HepG2 (cell line): ENCODE results near the gene ADH1C. TPM values are rescaled to one million over a fixed set of nuclear protein-coding genes. Genes with fewer than 3 reads are reported as not detected.
"Not testable (repeated sequence)": the region's sequence is repeated elsewhere in the genome, so short reads cannot be mapped to it uniquely, and the experiment has no call there.

Source experiments
- ATAC-seq: fragments of 200-7000 bp; cut with Tn5 transposase; 3 replicates; pipeline ENCODE4 v1.9.1; 2020; ENCODE audit warnings: mild to moderate bottlenecking, moderate library complexity
- BruUV-seq: library from RNA; stranded (reverse); fragments of 400-500 nt; replicated peaks from 2 replicates; lab custom pipeline; 2021; lab: Mats Ljungman, UMichigan
- CTCF ChIA-PET: fragments of 300-600 bp; formaldehyde crosslinking; extraction: SDS; loops from one replicate; lab custom pipeline; 2021; ENCODE audit warnings: low total read pairs, inconsistent platforms, low intra/inter-chr PET ratio; lab: Yijun Ruan, JAX
- POLR2A ChIA-PET: fragments of 350-600 bp; sonication (Branson Sonifier 250); formaldehyde crosslinking; loops from one replicate; lab custom pipeline; 2020; ENCODE audit warnings: antibody characterized with exemption, inconsistent platforms; lab: Yijun Ruan, JAX
- DNase-seq: peaks from one replicate; pipeline ENCODE4 v3.0.0-alpha.2; 2015; ENCODE audit warnings: low spot score
- FAIRE-seq: peaks from 3 replicates; lab custom pipeline; 2011; peaks lifted over from hg19 to GRCh38; lab: Jason Lieb, UNC
- H2AFZ ChIP-seq: one replicate; pipeline ENCODE4 v1.6.1; 2011; ENCODE audit warnings: low read length, inconsistent platforms
- H3K27ac ChIP-seq: fragments of 300-600 bp; 3 replicates; pipeline ENCODE4 v1.8.0; 2011; ENCODE audit warnings: mixed run types, mild to moderate bottlenecking, mixed read lengths, low read length, inconsistent platforms; ENCODE audit not compliant: insufficient read depth; ENCODE audit errors: extremely low read length
- H3K27me3 ChIP-seq, 2 experiments: fragments of 200-600 bp in 1 of 2; 2 replicates in 1 of 2; 3 replicates in 1 of 2; pipeline versions ENCODE4 v1.6.0 to v1.8.0; 2011; ENCODE audit warnings: low read length in 2 of 2, mild to moderate bottlenecking in 2 of 2, moderate library complexity in 2 of 2, inconsistent platforms in 1 of 2; ENCODE audit not compliant: insufficient read depth in 2 of 2, control insufficient read depth in 1 of 2
- H3K36me3 ChIP-seq, 2 experiments: fragments of 200-600 bp in 1 of 2; replicated peaks in 1 of 2; 2 replicates in 1 of 2; 3 replicates in 1 of 2; pipeline versions ENCODE4 v1.5.1 to v1.8.0; 2011; ENCODE audit warnings: low read length in 2 of 2, inconsistent platforms in 1 of 2; ENCODE audit not compliant: insufficient read depth in 2 of 2, control insufficient read depth in 1 of 2
- H3K4me1 ChIP-seq: 2 replicates; pipeline ENCODE4 v1.5.1; 2012; ENCODE audit warnings: low read length, inconsistent platforms; ENCODE audit not compliant: insufficient read depth
- H3K4me2 ChIP-seq: 2 replicates; pipeline ENCODE4 v1.6.0; 2011; ENCODE audit warnings: low read depth, low read length, inconsistent platforms
- H3K4me3 ChIP-seq, 3 experiments: fragments of 200-600 bp in 1 of 3; sonication (generic), shearing (Covaris generic) in 1 of 3; replicated peaks in 1 of 3; 2 replicates each; pipeline ENCODE4 v1.5.1; 2011 to 2016; ENCODE audit warnings: low read length in 3 of 3, inconsistent platforms in 2 of 3, low read depth in 2 of 3, mild to moderate bottlenecking in 2 of 3, control low read depth in 1 of 3, mixed read lengths in 1 of 3; ENCODE audit not compliant: insufficient read depth in 1 of 3
- H3K79me2 ChIP-seq: one replicate; pipeline ENCODE4 v1.6.1; 2011; ENCODE audit warnings: low read length, inconsistent platforms; ENCODE audit not compliant: insufficient read depth
- H3K9ac ChIP-seq: 2 replicates; pipeline ENCODE4 v1.6.0; 2011; ENCODE audit warnings: mild to moderate bottlenecking, low read depth, low read length, inconsistent platforms; ENCODE audit not compliant: insufficient read depth
- H3K9me3 ChIP-seq: 2 replicates; pipeline ENCODE4 v1.5.1; 2012; ENCODE audit warnings: mild to moderate bottlenecking, low read length
- H4K20me1 ChIP-seq: 2 replicates; pipeline ENCODE4 v1.6.0; 2011; ENCODE audit warnings: inconsistent platforms, mild to moderate bottlenecking, low read length, moderate library complexity; ENCODE audit not compliant: insufficient read depth
- ARID5B ChIP-seq: IDR thresholded peaks from 2 replicates; pipeline ENCODE4 v1.4.0; 2020; ENCODE audit warnings: mild to moderate bottlenecking, missing genetic modification reagents
- GATAD2A ChIP-seq: IDR thresholded peaks from 2 replicates; pipeline ENCODE4 v1.6.1; 2016
- SMC3 ChIP-seq: IDR thresholded peaks from 2 replicates; pipeline ENCODE4 v1.6.1; 2011; ENCODE audit warnings: low read length, improper control_type of control experiment
- SOX13 ChIP-seq, 3 experiments: fragments of 450-650 bp in 1 of 3; sonication (generic) in 1 of 3; formaldehyde crosslinking in 1 of 3; IDR thresholded peaks in 2 of 3; conservative IDR thresholded peaks in 1 of 3; 2 replicates each; pipeline versions ENCODE4 v1.5.0 to v1.6.1; 2016 to 2020; ENCODE audit warnings: antibody characterized with exemption in 1 of 3, mild to moderate bottlenecking in 1 of 3, missing compliant biosample characterization in 1 of 3, missing genetic modification reagents in 1 of 3, moderate library complexity in 1 of 3
- STAG1 ChIP-seq: sonication (generic); formaldehyde crosslinking; IDR thresholded peaks from 2 replicates; pipeline ENCODE4 v1.4.0; 2020; ENCODE audit warnings: missing genetic modification reagents
- ZMYM3 ChIP-seq: sonication (generic); formaldehyde crosslinking; IDR thresholded peaks from 2 replicates; pipeline ENCODE4 v1.5.1; 2020; ENCODE audit warnings: mild to moderate bottlenecking, missing genetic modification reagents
- ZMYM4 ChIP-seq: sonication (generic); formaldehyde crosslinking; IDR thresholded peaks from 2 replicates; pipeline ENCODE4 v1.8.1; 2023; ENCODE audit warnings: mild to moderate bottlenecking, missing genetic modification reagents
- ZNF362 ChIP-seq: sonication (generic); formaldehyde crosslinking; IDR thresholded peaks from 2 replicates; pipeline ENCODE4 v1.4.0; 2020; ENCODE audit warnings: missing genetic modification reagents, mild to moderate bottlenecking, borderline replicate concordance
- ZNF543 ChIP-seq: sonication (generic); formaldehyde crosslinking; IDR thresholded peaks from 2 replicates; pipeline ENCODE4 v1.4.0; 2020; ENCODE audit warnings: mild to moderate bottlenecking, missing genetic modification reagents
- ZNF770 ChIP-seq: sonication (generic); formaldehyde crosslinking; IDR thresholded peaks from 2 replicates; pipeline ENCODE4 v1.5.0; 2020; ENCODE audit warnings: mild to moderate bottlenecking, missing genetic modification reagents
- WGBS: methylation state at CpG from one replicate; pipeline ENCODE4 v1.1.6; 2017; ENCODE audit warnings: low lambda C conversion rate; 5-methylcytosine and 5-hydroxymethylcytosine counted together
- in situ Hi-C: cut with HindIII; loops from 2 replicates; pipeline ENCODE4 v1.10.0; 2017; ENCODE audit warnings: low pct_unique_long_range_greater_than_20kb; ENCODE audit not compliant: extremely low pct_ligation_motif_present
- intact Hi-C: fragments of 100-400 bp; cut with micrococcal nuclease; formaldehyde crosslinking; loops from one replicate; pipeline ENCODE4 v1.10.0; 2022; ENCODE audit not compliant: unreplicated experiment
- polyA plus RNA-seq, 8 experiments: library from polyadenylated mRNA; depleted of rRNA in 3 of 8; stranded (reverse) in 7 of 8; unstranded in 1 of 8; fragments of >200 nt; fragmentation: Illumina TruSeq in 4 of 8; extraction: Trizol in 4 of 8; gene quantifications; 2 replicates each; pipeline versions ENCODE4 v1.2.1 to v1.2.3, GENCODE V29; 2011 to 2016; ENCODE audit warnings: low read depth in 4 of 8, missing spikeins in 1 of 8, mixed read lengths in 1 of 8; ENCODE audit not compliant: insufficient read depth in 1 of 8
- total RNA-seq, 5 experiments: library from RNA; depleted of rRNA; stranded (reverse); fragments of >200 nt; fragmentation: Illumina TruSeq; extraction: Trizol; gene quantifications; 2 replicates each; pipeline ENCODE4 v1.2.3, GENCODE V29; 2016; ENCODE audit warnings: low read depth in 1 of 5

ADH1C gene
- total and polyA plus RNA-seq, 2 of the 13 experiments (the other 11 are each of a cell fraction or from before 2014, with no cell fraction given) = not detected

- in situ Hi-C loops (no loop called here), intact Hi-C loops (no loop called here)
- Histone ChIP-seq H3K4me3 (no peak overlapping the region), H3K27ac (no peak overlapping the region), H3K36me3 (no peaks in the 10 kb centered on the region), H3K4me2 (no peak overlapping the region), H3K27me3 (no peaks in the 10 kb centered on the region), H3K9me3 (peaks cover 10% of the 10 kb centered on the region), H3K9ac (no peak overlapping the region), H4K20me1 (no peaks in the 10 kb centered on the region), H3K4me1 (peaks cover 13% of the 10 kb centered on the region), H3K79me2 (no peaks in the 10 kb centered on the region), H2AFZ (no peak overlapping the region)
- ChIA-PET CTCF (interaction anchor here (2.2 kb wide), 1 partner anchor 27 kb away, joined by 7 read pairs; no protein-coding TSS in a partner anchor), POLR2A (no interaction called here)
- no TSS peak for BruUV-seq
- WGBS = 98% methylated on average over 3 of the region's 3 CpGs
- no peak for TF ChIP-seq ZNF543 (CRISPR knock-in tag)
- TF ChIP-seq SOX13 (IDR thresholded peaks at IDR 0.05) = no peak
- TF ChIP-seq SOX13 (CRISPR knock-in tag; conservative IDR thresholded peaks at IDR 0.05 in 1 of 2, IDR thresholded peaks at IDR 0.05 in 1 of 2) = 0 out of 4 replicates have a peak, but pooled peaks of 1 of the 2 experiments have one; percentile 14
- ATAC-seq = no peak
- FAIRE-seq = no peak
- no peak for DNase-seq
Observed at GRCh38 chr4:99378876-99379275, 26.3 kb upstream of the ADH1C start.

- intact Hi-C loops = loop anchor here (2.0 kb wide), 1 partner anchor 27 kb away; no protein-coding TSS in a partner anchor
- not testable (repeated sequence) for H3K27ac ChIP-seq
- peak; percentile 69 for ATAC-seq
- TF ChIP-seq ZNF362 (CRISPR knock-in tag) (peak; percentile 96), ZNF770 (CRISPR knock-in tag) (peak; percentile 50; the same call in 1 of the 2 replicates), ZMYM4 (CRISPR knock-in tag) (peak; percentile 60), STAG1 (CRISPR knock-in tag) (peak; percentile 48), SMC3 (peak; percentile 37; the same call in 1 of the 2 replicates), ZMYM3 (CRISPR knock-in tag) (0 out of 2 replicates have a peak, but pooled peaks have one; percentile 16), ARID5B (peak; percentile 15; the same call in 1 of the 2 replicates), GATAD2A (CRISPR knock-in tag) (peak; percentile 40; the same call in 1 of the 2 replicates)
Observed at GRCh38 chr4:99377341-99377740, 24.8 kb upstream of the ADH1C start.

More at GRCh38 chr4:99377341-99377740, 24.8 kb upstream of the ADH1C start:
- ChIA-PET POLR2A (interaction anchor here (1.8 kb wide), 1 partner anchor 26 kb away, joined by 7 read pairs; no protein-coding TSS in a partner anchor), CTCF (interaction anchor here (1.6 to 2.2 kb wide), 2 partner anchors 28 to 259 kb away, joined by 3 to 7 read pairs; no protein-coding TSS in a partner anchor)
- H4K20me1 ChIP-seq, H2AFZ ChIP-seq, H3K4me1 ChIP-seq, H3K4me3 ChIP-seq, H3K79me2 ChIP-seq, in situ Hi-C loops, BruUV-seq, H3K27me3 ChIP-seq, H3K36me3 ChIP-seq: not testable (repeated sequence)
- 22% methylated on average over 6 of the region's 6 CpGs for WGBS
- peak overlapping the region; percentile 39; the same call in 1 of the 2 replicates for H3K4me2 ChIP-seq
- peaks cover 19% of the 10 kb centered on the region for H3K9me3 ChIP-seq
- peak; percentile 43 for DNase-seq
- peak; percentile 49 for FAIRE-seq
- H3K9ac ChIP-seq = 0 out of 2 replicates have a peak overlapping the region, but pooled peaks have one; percentile 15
